ENCODE data around the gene RALGAPA2.

Gene RALGAPA2

GRCh38 chr20:20721489-20721888, 9.0 kb upstream of the RALGAPA2 start:
- in situ Hi-C loops (cut with HindIII; ENCODE audit: low sequenced_read_pairs) = no loop called here

GRCh38 chr20:20720158-20720557, 7.7 kb upstream of the RALGAPA2 start:
- in situ Hi-C loops (cut with HindIII; ENCODE audit: low sequenced_read_pairs) = no loop called here

GRCh38 chr20:20719411-20719810, 7.0 kb upstream of the RALGAPA2 start:
- in situ Hi-C loops (cut with HindIII; ENCODE audit: low sequenced_read_pairs) = no loop called here

- in situ Hi-C loops (cut with HindIII; ENCODE audit: low sequenced_read_pairs) = no loop called here
Observed at GRCh38 chr20:20713244-20713765, 861 bp upstream of the RALGAPA2 start.

GRCh38 chr20:20712004-20712473, 405 bp downstream of the RALGAPA2 start:
- in situ Hi-C loops (cut with HindIII; ENCODE audit: low sequenced_read_pairs) = no loop called here

GRCh38 chr20:20711413-20711812, 1.0 kb downstream of the RALGAPA2 start:
- in situ Hi-C loops (cut with HindIII; ENCODE audit: low sequenced_read_pairs) = no loop called here

- in situ Hi-C loops (cut with HindIII; ENCODE audit: low sequenced_read_pairs) = no loop called here
Observed at GRCh38 chr20:20710443-20711315, 1.8 kb downstream of the RALGAPA2 start.

- in situ Hi-C loops (cut with HindIII; ENCODE audit: low sequenced_read_pairs) = no loop called here
Observed at GRCh38 chr20:20709887-20710286, 2.6 kb downstream of the RALGAPA2 start.

- in situ Hi-C loops (cut with HindIII; ENCODE audit: low sequenced_read_pairs) = no loop called here
Observed at GRCh38 chr20:20706285-20706684, 6.2 kb downstream of the RALGAPA2 start.

- in situ Hi-C loops (cut with HindIII; ENCODE audit: low sequenced_read_pairs) = no loop called here
Observed at GRCh38 chr20:20702330-20703245, 9.9 kb downstream of the RALGAPA2 start.

- in situ Hi-C loops (cut with HindIII; ENCODE audit: low sequenced_read_pairs) = no loop called here
Observed at GRCh38 chr20:20699917-20700316, 12.5 kb downstream of the RALGAPA2 start.

- in situ Hi-C loops (cut with HindIII; ENCODE audit: low sequenced_read_pairs) = no loop called here
Observed at GRCh38 chr20:20699144-20699543, 13.3 kb downstream of the RALGAPA2 start.

- in situ Hi-C loops (cut with HindIII; ENCODE audit: low sequenced_read_pairs) = no loop called here
Observed at GRCh38 chr20:20697325-20697845, 15.1 kb downstream of the RALGAPA2 start.

GRCh38 chr20:20695250-20695816, 17.1 kb downstream of the RALGAPA2 start:
- in situ Hi-C loops (cut with HindIII; ENCODE audit: low sequenced_read_pairs) = no loop called here

GRCh38 chr20:20694591-20694990, 17.9 kb downstream of the RALGAPA2 start:
- in situ Hi-C loops (cut with HindIII; ENCODE audit: low sequenced_read_pairs) = no loop called here

GRCh38 chr20:20692587-20692986, 19.9 kb downstream of the RALGAPA2 start:
- in situ Hi-C loops (cut with HindIII; ENCODE audit: low sequenced_read_pairs) = no loop called here

GRCh38 chr20:20691477-20692235, 20.8 kb downstream of the RALGAPA2 start:
- in situ Hi-C loops (cut with HindIII; ENCODE audit: low sequenced_read_pairs) = no loop called here

GRCh38 chr20:20690676-20691476, 21.6 kb downstream of the RALGAPA2 start:
- in situ Hi-C loops (cut with HindIII; ENCODE audit: low sequenced_read_pairs) = no loop called here

- in situ Hi-C loops (cut with HindIII; ENCODE audit: low sequenced_read_pairs) = no loop called here
Observed at GRCh38 chr20:20687319-20687718, 25.1 kb downstream of the RALGAPA2 start.

Data from DLD1 (cell line).